ENCODE data around the gene LIN7B.
"Not testable (repeated sequence)": the region's sequence is repeated elsewhere in the genome, so short reads cannot be mapped to it uniquely, and the experiment has no call there.

The LIN7B gene

GRCh38 chr19:49120325-49120683 is 6.1 kb downstream of the LIN7B start:
- no peak for TF ChIP-seq CTCF (IDR thresholded peaks at IDR 0.05; ENCODE audit: low read length, missing control alignments)
- H3K4me3 ChIP-seq (replicated peaks; ENCODE audit: low read depth, low read length): no peak overlapping the region

GRCh38 chr19:49120868-49121267 is 6.7 kb downstream of the LIN7B start:
- DNase-seq (ENCODE audit: low read depth): no peak
- H3K4me3 ChIP-seq (replicated peaks; ENCODE audit: low read depth, low read length): no peak overlapping the region
- no peak for TF ChIP-seq CTCF (IDR thresholded peaks at IDR 0.05; ENCODE audit: low read length, missing control alignments)

More at GRCh38 chr19:49120325-49120683, 6.1 kb downstream of the LIN7B start:
- no peak for DNase-seq (ENCODE audit: low read depth)

- not testable (repeated sequence) for H3K4me3 ChIP-seq (replicated peaks; ENCODE audit: low read depth, low read length)
- peak; percentile 35 for DNase-seq (ENCODE audit: low read depth)
Measured at GRCh38 chr19:49121841-49122240, 7.7 kb downstream of the LIN7B start.

- not testable (repeated sequence) for H3K4me3 ChIP-seq (replicated peaks; ENCODE audit: low read depth, low read length)
Measured at GRCh38 chr19:49123285-49123684, 9.1 kb downstream of the LIN7B start.

GRCh38 chr19:49125025-49125731 is 11.0 kb downstream of the LIN7B start:
- no peak for TF ChIP-seq CTCF (IDR thresholded peaks at IDR 0.05; ENCODE audit: low read length, missing control alignments)
- no peak overlapping the region for H3K4me3 ChIP-seq (replicated peaks; ENCODE audit: low read depth, low read length)
- DNase-seq (ENCODE audit: low read depth): no peak

More at GRCh38 chr19:49123285-49123684, 9.1 kb downstream of the LIN7B start:
- DNase-seq (ENCODE audit: low read depth): not testable (repeated sequence)

- no peak for DNase-seq (ENCODE audit: low read depth)
- H3K4me3 ChIP-seq (replicated peaks; ENCODE audit: low read depth, low read length): no peak overlapping the region
- TF ChIP-seq CTCF (IDR thresholded peaks at IDR 0.05; ENCODE audit: low read length, missing control alignments): no peak
Measured at GRCh38 chr19:49126575-49126974, 12.4 kb downstream of the LIN7B start.

GRCh38 chr19:49127225-49127624 is 13.1 kb downstream of the LIN7B start:
- not testable (repeated sequence) for H3K4me3 ChIP-seq (replicated peaks; ENCODE audit: low read depth, low read length); DNase-seq (ENCODE audit: low read depth)

GRCh38 chr19:49127674-49128544 is 13.7 kb downstream of the LIN7B start:
- TF ChIP-seq CTCF (IDR thresholded peaks at IDR 0.05; ENCODE audit: low read length, missing control alignments): no peak
- H3K4me3 ChIP-seq (replicated peaks; ENCODE audit: low read depth, low read length): peak overlapping the region; percentile 41
- peak; percentile 97 for DNase-seq (ENCODE audit: low read depth)
